GM12873 (cell line): ENCODE data around the gene MME.

ENCODE experiments used
- TF ChIP-seq, protein P1 (sequence below): IDR thresholded peaks from 2 replicates; pipeline ENCODE4 v1.5.1; 2012; ENCODE audit warnings: low read depth, mild to moderate bottlenecking, moderate library complexity, low read length, control low read depth; ENCODE audit not compliant: insufficient read depth; ENCODE audit errors: missing control alignments

Gene MME

DNA sequence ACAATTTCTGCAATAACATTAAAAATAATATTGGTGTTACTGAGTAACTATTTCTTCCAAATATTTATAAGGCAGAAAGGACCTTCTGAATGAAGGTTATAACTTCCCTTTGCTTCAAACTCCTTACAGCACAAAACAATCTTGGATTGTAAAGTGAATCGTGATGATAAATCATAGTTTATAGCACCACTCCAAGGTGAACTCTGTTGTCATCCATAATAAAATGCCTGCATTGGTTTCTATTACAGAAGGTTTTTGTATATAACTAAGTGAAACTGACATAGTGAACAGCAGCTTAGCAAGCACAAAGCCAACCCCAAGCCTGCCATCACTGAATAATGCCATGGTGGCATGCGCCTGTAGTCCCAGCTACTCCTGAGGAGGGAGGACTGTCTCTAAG, 86.3 kb downstream of the MME start:
- TF ChIP-seq, protein P1, sequence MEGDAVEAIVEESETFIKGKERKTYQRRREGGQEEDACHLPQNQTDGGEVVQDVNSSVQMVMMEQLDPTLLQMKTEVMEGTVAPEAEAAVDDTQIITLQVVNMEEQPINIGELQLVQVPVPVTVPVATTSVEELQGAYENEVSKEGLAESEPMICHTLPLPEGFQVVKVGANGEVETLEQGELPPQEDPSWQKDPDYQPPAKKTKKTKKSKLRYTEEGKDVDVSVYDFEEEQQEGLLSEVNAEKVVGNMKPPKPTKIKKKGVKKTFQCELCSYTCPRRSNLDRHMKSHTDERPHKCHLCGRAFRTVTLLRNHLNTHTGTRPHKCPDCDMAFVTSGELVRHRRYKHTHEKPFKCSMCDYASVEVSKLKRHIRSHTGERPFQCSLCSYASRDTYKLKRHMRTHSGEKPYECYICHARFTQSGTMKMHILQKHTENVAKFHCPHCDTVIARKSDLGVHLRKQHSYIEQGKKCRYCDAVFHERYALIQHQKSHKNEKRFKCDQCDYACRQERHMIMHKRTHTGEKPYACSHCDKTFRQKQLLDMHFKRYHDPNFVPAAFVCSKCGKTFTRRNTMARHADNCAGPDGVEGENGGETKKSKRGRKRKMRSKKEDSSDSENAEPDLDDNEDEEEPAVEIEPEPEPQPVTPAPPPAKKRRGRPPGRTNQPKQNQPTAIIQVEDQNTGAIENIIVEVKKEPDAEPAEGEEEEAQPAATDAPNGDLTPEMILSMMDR: no peak

- TF ChIP-seq, protein P1: no peak
Measured at GRCh38 chr3:155169197-155169596, 89.1 kb downstream of the MME start.

DNA sequence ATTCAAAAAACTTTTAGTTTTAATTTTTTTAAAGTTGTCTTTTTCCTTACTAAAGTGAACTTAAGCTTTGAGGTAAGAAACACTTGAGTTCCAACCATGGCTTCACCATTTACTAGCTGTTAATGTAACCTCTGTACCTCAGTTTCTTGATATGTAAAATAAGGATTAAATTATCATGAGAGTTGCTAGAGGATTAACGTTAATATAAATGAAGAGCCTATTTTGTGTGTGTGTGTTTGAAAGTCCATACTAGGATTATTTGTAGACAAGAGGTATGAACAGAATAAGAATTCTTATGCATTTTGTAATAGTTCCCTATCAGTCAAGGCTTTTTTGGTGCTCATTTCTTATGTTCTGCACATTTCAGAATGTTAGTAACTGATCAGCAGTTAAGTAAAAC, 93.7 kb downstream of the MME start:
- TF ChIP-seq, protein P1: no peak

DNA sequence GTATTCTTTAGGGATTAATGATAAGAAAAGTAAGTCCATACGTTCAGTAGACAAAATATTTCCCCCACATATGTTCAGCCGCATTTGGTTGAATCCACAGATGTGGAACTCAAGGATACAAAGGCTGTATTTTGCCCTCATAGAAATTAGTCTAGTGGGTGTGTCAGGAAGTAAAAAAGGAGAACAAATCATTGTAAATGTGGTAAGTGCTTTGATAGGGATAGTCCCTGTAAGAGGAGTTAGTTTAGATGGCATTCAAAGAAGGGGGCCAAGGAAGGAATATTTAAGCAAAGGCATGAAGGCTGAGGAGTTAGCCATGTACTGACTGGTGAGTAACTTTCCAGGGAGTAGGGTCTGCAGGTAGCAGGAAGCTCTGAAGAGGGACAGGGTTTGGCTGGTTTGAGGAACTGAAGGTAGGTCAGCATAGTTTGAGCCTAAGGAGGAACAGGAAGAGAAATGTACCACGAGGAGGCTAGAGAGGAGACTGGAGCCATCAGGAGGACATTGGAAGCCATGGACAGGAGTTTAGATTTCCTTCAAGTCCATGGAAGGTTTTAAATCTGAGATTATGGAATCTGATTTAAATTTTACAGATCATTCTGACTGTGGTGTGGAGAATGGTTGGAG, 98.8 kb downstream of the MME start:
- TF ChIP-seq, protein P1: no peak

GRCh38 chr3:155179437-155179827, 99.3 kb downstream of the MME start:
- TF ChIP-seq, protein P1: no peak

DNA sequence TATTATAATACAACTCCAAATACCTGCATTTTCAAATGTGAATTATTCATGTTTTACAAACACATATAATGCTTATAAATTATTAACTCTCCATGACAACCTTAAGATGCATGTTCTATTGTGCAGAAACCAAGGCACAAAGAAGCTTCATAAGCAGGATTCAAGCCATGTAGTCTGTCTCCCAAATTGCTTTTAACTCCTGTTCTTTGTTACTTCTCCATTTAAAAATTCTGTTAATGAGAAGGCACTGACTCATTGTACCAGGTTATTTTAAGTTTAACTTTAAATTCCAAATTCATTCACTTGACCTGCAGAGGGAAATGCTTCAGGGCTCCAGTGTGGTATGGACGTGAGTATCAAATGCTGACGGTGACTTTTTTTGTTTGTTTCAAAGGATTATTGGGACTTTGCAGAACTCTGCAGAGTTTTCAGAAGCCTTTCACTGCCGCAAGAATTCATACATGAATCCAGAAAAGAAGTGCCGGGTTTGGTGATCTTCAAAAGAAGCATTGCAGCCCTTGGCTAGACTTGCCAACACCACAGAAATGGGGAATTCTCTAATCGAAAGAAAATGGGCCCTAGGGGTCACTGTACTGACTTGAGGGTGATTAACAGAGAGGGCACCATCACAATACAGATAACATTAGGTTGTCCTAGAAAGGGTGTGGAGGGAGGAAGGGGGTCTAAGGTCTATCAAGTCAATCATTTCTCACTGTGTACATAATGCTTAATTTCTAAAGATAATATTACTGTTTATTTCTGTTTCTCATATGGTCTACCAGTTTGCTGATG, 100.0 kb downstream of the MME start:
- TF ChIP-seq, protein P1: no peak

DNA sequence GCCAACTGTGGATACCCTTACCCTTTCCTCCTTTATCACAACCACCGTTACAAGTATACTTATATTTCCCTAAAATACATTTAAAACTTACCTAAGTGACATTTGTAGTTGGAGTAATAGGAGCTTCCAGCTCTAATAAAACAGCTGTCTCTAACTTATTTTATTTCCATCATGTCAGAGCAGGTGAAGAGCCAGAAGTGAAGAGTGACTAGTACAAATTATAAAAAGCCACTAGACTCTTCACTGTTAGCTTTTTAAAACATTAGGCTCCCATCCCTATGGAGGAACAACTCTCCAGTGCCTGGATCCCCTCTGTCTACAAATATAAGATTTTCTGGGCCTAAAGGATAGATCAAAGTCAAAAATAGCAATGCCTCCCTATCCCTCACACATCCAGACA, 102.3 kb downstream of the MME start:
- TF ChIP-seq, protein P1: no peak
